ENCODE results near the gene NADK2.

NADK2 gene

DNA sequence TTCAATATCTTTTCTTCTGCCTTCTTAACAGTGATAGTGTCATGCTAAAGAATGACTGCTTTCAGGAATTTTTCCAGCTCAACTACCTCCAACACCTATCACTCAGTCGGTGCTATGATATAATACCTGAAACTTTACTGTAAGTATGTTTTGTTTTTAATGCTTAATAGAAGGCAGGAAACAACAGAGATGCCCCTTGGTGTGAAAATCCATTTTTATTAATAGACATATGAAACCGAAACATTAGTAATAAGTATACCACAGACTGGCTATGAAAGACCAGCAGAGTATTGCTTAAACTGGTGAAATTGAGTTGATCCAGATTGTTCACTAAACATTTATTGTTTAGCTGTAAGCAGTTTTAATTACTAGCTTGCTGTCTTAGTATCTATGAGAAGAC is 64.6 kb downstream of the NADK2 start:
- TF ChIP-seq GATA1 (IDR thresholded peaks at IDR 0.05; ENCODE audit: low read depth, low read length): no peak
- no peak for TF ChIP-seq POLR2A (IDR thresholded peaks at IDR 0.05; ENCODE audit: low read length)
- no peak for DNase-seq

DNA sequence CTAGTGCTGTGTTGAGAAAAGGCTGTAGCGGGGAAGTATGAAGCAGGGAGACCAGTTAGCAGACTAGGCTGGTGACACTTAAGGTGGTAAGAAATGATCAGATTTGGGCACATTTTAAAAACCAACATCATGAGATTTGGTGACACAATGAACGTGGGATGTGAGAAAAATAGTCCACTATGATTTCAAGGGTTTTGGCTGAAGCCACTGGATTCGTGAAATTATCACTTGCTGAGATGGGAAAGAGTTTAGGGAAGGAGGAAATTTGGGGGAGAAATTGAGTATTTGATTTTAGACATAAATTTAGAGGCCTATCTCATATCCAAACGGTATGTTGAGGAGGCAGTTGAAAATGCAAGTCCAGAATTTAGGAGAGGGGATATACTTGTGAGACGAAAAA is 66.7 kb downstream of the NADK2 start:
- TF ChIP-seq POLR2A (IDR thresholded peaks at IDR 0.05; ENCODE audit: low read length): no peak
- TF ChIP-seq GATA1 (IDR thresholded peaks at IDR 0.05; ENCODE audit: low read depth, low read length): no peak

DNA sequence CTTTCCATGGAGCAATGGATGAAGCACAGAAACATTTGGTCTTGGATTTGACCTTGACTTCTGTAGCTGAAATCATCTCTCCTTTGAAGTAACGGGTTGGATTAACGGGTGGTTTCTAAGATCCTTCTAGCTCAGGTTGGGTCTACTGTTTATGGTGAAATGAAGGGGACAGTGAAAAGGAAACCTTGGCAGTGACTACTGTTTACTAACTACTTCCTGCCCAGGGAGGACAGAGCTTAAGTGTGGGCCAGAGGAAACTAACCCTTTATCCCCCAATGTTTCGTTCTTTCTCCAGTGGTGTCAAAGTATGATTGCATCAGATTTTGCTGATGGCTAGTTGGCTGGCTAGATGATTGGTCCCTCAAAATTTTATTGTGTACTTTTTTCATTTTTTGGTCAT is 67.6 kb downstream of the NADK2 start:
- TF ChIP-seq GATA1 (IDR thresholded peaks at IDR 0.05; ENCODE audit: low read depth, low read length) (no peak), POLR2A (IDR thresholded peaks at IDR 0.05; ENCODE audit: low read length) (no peak)
- DNase-seq: no peak

More for the DNA sequence above, 66.7 kb downstream of the NADK2 start:
- DNase-seq: no peak

DNA sequence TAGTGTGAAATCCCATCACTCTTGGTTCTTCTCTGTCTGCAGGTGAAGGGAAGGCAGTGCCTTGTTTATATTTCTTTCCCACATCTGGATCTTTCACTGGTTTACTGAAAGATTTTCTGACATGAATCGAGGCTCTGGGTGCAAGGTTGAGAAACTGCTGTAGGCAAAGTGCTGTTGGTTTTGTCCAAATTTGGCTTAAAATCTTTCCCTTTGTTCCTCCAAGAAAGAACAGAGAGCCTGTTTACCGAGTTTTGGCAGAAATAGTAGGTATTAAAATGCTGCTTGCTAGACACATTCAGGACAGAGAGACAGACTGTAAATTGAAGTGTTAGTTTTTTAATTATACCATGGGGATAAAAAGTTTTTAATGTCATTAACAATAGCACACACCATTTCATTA is 68.3 kb downstream of the NADK2 start:
- DNase-seq: no peak
- TF ChIP-seq GATA1 (IDR thresholded peaks at IDR 0.05; ENCODE audit: low read depth, low read length): no peak
- TF ChIP-seq POLR2A (IDR thresholded peaks at IDR 0.05; ENCODE audit: low read length): no peak

DNA sequence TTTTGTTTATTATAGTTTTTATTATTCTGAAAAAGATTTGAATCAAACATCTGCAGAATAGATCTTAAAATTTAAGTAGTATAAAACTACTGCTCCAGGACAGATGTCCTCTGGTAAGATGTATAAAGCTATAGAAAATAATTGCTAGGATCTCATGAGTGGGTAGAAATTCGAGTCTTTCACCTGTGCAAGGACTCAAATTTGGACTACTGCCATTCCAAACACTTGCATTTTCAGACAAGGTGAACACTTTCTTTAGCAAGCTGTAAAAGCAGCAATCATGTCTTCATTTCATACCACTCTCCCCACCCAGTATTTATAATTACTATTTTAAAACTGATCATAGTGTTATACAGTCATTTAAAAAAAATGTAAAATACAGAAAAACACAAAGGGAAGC is 69.1 kb downstream of the NADK2 start:
- no peak for DNase-seq
- TF ChIP-seq POLR2A (IDR thresholded peaks at IDR 0.05; ENCODE audit: low read length) (no peak), GATA1 (IDR thresholded peaks at IDR 0.05; ENCODE audit: low read depth, low read length) (no peak)

DNA sequence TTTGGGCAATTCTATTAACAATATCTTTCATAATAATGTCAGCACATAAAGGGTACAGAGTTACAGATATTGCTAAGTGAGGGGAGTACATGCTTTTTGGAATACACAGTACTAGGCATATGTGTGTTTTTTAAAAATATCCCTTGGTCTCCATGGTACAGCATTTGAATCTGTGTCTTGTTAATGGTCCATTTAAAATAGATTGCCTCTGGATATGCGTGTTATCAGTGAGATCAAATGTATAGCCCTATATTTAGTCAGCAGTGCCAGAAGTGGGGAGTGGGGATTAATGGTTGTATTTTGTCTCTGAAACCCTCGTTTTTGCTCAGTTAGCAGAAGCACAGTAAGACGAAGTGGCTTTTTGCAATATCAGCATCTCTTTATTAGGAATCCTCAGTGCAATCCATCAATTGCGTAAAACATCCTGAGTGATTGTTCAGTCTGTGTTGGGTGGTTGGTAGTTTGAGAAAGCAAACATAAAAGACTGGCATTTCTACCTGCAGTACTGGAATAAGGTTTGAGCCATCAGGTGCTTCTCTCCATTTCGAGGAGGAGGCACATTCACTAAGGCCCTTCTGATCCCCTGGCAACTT is 70.8 kb downstream of the NADK2 start:
- TF ChIP-seq POLR2A (IDR thresholded peaks at IDR 0.05; ENCODE audit: low read length): no peak
- no peak for TF ChIP-seq GATA1 (IDR thresholded peaks at IDR 0.05; ENCODE audit: low read depth, low read length)
- no peak for DNase-seq

DNA sequence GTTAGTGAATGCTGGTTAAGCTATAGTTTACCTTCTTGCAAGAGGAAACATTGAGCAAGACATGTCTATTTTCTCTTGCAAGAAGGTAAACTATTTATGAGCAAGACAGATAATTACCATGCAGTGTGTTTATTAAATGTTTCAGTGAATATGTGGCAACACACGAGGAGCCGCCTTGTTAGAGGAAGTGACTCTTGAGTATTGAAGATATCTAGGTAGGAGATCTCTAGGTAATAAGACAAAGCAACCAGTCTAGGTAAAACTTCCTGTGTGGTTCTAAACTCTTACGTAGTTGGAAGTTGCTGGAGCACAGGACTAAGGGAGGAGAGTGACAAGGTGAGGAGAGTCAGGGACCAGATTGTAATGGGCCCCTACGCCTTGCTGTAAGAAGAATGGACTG is 73.0 kb downstream of the NADK2 start:
- no peak for TF ChIP-seq POLR2A (IDR thresholded peaks at IDR 0.05; ENCODE audit: low read length)
- no peak for TF ChIP-seq GATA1 (IDR thresholded peaks at IDR 0.05; ENCODE audit: low read depth, low read length)
- no peak for DNase-seq

DNA sequence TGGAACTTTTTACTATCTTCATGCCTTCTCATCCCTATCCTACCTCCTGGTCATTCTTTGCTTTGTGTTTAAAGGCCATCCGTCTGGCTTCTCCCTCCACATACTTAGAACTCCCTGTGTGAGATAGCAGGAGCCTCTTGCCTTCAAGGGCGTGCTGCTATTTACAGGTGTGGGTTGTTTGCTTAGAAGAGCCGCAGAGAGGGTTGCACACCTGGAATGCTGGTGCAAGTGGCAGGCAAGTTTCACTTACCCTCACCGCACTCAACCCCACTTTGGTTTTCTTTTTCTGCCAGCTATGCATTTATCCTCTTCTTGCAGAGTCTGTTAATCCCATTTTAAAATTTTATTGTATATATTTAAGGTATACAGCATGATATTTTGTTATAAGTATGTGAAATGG is 77.3 kb downstream of the NADK2 start:
- no peak for TF ChIP-seq GATA1 (IDR thresholded peaks at IDR 0.05; ENCODE audit: low read depth, low read length)
- TF ChIP-seq POLR2A (IDR thresholded peaks at IDR 0.05; ENCODE audit: low read length): no peak
- DNase-seq: no peak

DNA sequence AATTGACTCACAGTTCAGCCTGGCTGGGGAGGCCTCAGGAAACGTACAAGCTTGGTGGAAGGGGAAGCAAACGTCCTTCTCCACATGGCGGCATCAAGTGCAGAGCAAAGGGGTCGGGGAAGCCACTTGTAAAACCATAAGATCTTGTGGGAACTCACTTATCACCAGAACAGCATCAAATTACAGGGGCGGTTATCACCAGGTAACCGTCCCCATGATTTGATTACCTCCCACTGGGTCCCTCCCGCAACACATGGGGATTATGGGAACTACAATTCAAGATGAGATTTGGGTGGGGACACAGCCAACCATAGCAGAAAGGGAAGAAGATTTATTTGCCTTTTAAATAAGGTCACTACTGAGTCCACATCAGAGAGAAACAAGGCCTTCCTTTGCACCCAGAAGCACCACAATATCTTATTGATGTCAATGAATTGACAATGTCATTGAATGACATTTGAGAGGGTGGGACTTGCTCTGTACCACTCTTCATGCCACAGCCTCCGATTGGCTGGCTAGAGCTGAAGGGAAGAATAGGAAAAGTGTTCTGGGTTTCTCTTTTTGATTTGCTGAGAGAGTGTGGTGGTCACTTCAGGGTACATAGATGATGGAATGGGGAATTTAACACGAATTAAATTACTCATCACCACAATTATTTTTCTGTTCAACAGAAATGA is 78.8 kb downstream of the NADK2 start:
- TF ChIP-seq POLR2A (IDR thresholded peaks at IDR 0.05; ENCODE audit: low read length) (no peak), GATA1 (IDR thresholded peaks at IDR 0.05; ENCODE audit: low read depth, low read length) (no peak)
- DNase-seq: no peak

DNA sequence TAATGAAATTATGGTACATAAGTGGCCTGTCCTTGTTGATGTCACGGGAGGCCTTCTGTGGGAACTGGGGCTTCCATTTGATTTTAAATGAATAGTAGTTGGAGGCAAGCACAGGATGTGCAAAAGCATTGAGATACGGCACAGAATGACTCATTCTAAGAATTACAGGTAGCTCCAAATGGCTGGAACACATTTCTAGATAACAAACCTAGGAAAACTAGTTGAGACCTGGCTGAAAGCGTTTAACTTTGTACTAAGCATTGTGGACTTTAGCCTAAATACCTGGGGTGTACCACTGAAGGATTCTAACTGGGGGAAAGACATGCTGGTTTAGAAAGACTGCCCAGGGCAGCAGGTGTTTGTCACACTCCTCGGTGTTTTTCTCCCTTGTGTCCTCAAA is 80.4 kb downstream of the NADK2 start:
- TF ChIP-seq POLR2A (IDR thresholded peaks at IDR 0.05; ENCODE audit: low read length): no peak
- no peak for TF ChIP-seq GATA1 (IDR thresholded peaks at IDR 0.05; ENCODE audit: low read depth, low read length)
- no peak for DNase-seq

DNA sequence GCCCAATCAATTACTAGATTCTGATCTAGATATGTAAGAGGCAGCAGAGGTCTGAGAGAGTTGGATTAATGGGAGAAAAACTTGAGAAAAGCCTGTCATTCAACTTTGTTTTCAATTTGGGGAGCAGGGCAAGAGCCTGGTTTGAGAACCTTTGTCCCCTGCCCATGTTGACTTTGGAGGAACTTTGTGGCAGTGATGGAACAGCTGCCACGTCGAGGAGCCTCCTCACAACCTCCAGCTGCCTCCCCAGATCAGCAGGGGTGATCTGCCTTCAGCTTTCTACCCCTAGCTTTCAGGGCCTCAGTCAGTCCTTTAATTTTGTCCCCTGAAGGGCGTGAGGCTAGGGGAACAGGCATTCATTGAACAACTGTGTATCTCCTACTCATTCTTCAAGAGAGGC is 81.1 kb downstream of the NADK2 start:
- no peak for TF ChIP-seq POLR2A (IDR thresholded peaks at IDR 0.05; ENCODE audit: low read length)
- no peak for DNase-seq

DNA sequence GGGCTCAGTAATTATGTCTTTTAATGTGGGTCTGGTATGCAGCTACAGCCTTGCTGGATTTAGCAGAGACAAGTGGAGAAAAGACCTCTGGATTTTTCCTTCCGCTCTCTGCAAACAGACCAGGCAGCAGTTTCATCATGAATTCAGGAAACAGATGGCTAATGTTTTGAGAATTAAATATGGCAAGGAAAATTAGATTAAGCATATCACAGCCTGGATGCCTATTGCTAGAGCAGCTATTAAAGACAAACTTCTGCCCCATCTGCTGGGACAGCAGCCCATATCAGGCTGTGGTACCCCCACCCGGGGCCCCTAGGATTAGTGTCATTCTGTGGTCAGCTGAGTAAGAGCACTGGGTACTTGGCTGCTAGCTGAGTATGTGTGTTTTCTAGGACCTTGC is 83.6 kb downstream of the NADK2 start:
- DNase-seq: no peak
- TF ChIP-seq POLR2A (IDR thresholded peaks at IDR 0.05; ENCODE audit: low read length) (no peak), GATA1 (IDR thresholded peaks at IDR 0.05; ENCODE audit: low read depth, low read length) (no peak)

DNA sequence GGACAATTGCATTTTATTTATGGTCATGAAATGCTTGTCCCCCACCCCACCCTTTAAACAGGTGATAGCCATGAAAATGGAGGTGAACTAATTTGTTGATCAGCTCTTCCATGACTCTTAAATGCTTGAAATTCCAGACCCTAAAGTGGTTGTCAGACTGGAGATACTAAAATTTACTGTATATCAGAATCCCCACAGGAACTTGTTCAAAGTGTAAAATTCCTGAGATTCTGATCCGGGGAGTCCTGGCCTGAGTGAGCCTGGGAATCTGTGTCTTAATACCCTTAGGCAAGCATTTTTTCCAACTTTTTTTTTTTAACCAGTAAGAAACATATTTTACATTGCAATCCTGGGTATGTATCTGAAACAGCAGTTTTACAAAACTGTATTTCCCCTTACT is 85.1 kb downstream of the NADK2 start:
- DNase-seq: no peak
- TF ChIP-seq POLR2A (IDR thresholded peaks at IDR 0.05; ENCODE audit: low read length): no peak
- TF ChIP-seq GATA1 (IDR thresholded peaks at IDR 0.05; ENCODE audit: low read depth, low read length): no peak

DNA sequence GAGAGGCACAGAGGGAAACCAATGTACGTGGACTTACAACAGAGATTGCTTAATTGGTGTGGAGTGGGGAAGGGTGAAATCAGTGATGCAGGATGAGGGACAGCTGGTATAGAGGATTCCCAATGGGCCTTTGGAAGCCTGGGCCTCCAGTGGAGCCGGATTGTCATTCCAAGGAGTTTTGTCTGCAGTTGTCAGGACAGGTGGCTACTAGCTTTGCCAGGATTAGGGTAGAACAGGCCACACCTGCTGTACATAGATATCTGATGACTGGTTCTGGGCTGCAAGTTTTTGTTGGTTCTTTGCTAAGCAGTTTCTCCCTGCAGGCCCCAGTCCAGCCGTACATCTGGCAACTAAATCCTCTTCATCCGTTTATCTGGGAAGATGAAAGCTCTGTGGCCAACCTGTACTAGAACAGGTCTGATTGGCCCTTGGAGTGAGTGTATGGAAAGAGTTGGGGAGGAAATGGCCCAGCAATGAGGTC is 85.6 kb downstream of the NADK2 start:
- no peak for TF ChIP-seq GATA1 (IDR thresholded peaks at IDR 0.05; ENCODE audit: low read depth, low read length)
- DNase-seq: no peak

DNA sequence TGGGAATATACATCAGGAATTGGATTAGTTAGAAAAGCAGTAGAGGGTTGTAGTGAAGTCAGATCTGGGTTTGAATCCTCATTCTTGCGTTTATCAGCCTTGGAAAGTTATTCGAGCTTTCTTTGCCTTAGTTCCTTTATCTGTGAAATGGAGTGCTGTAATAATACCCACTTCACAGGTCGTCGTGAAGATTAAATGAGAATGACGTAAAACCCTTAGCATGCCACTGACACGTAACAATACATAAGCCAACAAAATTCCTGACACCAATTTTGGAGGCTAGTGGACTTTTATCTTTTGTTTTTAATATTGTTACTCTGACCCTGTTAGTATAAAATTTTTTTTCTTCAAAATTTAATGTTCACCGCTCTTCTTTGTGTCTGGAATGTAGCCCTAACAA is 86.4 kb downstream of the NADK2 start:
- no peak for TF ChIP-seq GATA1 (IDR thresholded peaks at IDR 0.05; ENCODE audit: low read depth, low read length)
- TF ChIP-seq POLR2A (IDR thresholded peaks at IDR 0.05; ENCODE audit: low read length): no peak
- no peak for DNase-seq
